ENCODE measurements around the gene TMEM232. TPM values are rescaled to one million over a fixed set of nuclear protein-coding genes. Genes with fewer than 3 reads are reported as not detected.

The TMEM232 gene
- total RNA-seq, 2 experiments from 2014 or later: 1.5 to 2.9 TPM

DNA sequence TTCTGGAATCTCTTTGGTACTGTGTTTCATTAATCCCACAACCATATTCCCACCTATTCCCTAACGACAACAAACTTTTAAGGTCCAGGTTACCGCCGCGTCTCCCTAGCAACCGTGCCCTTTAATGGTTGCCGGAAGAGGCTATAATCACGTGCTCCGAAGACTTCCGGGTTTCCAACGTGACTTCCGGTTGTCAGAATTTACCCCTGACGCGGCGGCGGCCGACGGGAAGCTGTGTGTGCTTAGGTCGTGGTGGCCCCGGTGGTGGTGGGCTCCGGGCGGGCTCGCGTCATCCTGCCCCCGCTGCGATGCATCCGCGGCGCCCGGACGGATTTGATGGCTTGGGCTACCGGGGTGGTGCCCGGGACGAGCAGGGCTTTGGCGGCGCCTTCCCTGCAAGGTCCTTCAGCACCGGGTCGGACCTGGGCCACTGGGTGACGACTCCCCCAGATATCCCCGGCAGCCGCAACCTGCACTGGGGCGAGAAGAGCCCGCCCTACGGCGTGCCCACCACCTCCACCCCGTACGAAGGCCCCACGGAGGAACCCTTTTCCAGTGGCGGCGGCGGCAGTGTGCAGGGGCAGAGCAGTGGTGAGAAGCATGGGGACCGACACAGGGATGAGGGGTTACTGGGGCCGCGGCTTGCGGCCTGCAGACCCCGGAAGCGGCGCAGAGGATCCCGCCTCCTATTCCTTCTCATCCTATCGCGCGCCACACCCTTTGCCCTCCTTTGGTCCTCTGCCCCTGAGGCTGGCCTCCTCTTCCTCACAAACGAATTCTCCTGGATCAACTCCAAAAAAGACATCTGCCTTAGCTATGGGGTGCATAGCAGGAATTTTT lies 12.6 kb upstream of the TMEM232 start, which contains the start of gene SLC25A46:
TSS of gene SLC25A46 (plus strand) at position 196 of the 840 bp plus-strand sequence. CDS start at position 309, 113 bp downstream.
- no peaks in the 10 kb centered on the region for H3K9me3 ChIP-seq (ENCODE audit: low read length)
- H3K9me2 ChIP-seq (ENCODE audit: insufficient read depth, low read length): no peaks in the 10 kb centered on the region
- H3K4me2 ChIP-seq (ENCODE audit: low read length): peak within 1 kb of the TSS; percentile 87
- POLR2A ChIA-PET: interaction anchor here (0.7 to 1.3 kb wide), 4 partner anchors 10 to 355 kb away, joined by 3 to 5 read pairs (median 4); partner anchors contain the start of gene WDR36
- no peak for TF ChIP-seq EZH2phosphoT487 (IDR thresholded peaks at IDR 0.05; ENCODE audit: borderline replicate concordance, low read depth, low read length)
- TF ChIP-seq, protein P1, sequence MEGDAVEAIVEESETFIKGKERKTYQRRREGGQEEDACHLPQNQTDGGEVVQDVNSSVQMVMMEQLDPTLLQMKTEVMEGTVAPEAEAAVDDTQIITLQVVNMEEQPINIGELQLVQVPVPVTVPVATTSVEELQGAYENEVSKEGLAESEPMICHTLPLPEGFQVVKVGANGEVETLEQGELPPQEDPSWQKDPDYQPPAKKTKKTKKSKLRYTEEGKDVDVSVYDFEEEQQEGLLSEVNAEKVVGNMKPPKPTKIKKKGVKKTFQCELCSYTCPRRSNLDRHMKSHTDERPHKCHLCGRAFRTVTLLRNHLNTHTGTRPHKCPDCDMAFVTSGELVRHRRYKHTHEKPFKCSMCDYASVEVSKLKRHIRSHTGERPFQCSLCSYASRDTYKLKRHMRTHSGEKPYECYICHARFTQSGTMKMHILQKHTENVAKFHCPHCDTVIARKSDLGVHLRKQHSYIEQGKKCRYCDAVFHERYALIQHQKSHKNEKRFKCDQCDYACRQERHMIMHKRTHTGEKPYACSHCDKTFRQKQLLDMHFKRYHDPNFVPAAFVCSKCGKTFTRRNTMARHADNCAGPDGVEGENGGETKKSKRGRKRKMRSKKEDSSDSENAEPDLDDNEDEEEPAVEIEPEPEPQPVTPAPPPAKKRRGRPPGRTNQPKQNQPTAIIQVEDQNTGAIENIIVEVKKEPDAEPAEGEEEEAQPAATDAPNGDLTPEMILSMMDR (conservative IDR thresholded peaks at IDR 0.05; ENCODE audit: low read length): no peak
- peak within 1 kb of the TSS; percentile 94 for H3K4me3 ChIP-seq (ENCODE audit: low read depth, low read length, poor library complexity, severe bottlenecking)
- peak within 1 kb of the TSS; percentile 99 for H2AFZ ChIP-seq (ENCODE audit: low read length)
- H3K4me1 ChIP-seq (ENCODE audit: insufficient read depth, low read length, poor library complexity, severe bottlenecking): peaks cover 16% of the 10 kb centered on the region
- peak; percentile 92 for DNase-seq (ENCODE audit: low spot score)
- peaks cover 11% of the 10 kb centered on the region for H3K36me3 ChIP-seq (ENCODE audit: insufficient read depth, low read length)
- H4K20me1 ChIP-seq (ENCODE audit: insufficient read depth, low read length): 0 out of 2 replicates have a peak, but pooled peaks cover 3% of the 10 kb centered on the region
- intact Hi-C loops (cut with micrococcal nuclease; ENCODE audit: unreplicated experiment): loop anchor here (1.0 to 10.0 kb wide), 3 partner anchors 353 to 1327 kb away; partner anchors contain the start of gene WDR36
- BruUV-seq (replicated peaks): no TSS peak
- CTCF ChIA-PET (ENCODE audit: unreplicated experiment): no interaction called here
- H3K79me2 ChIP-seq (ENCODE audit: insufficient read depth, low read depth, low read length): peaks cover 31% of the 10 kb centered on the region
- H3K27ac ChIP-seq (ENCODE audit: low read depth, low read length, poor library complexity, severe bottlenecking): peak within 1 kb of the TSS; percentile 66

DNA sequence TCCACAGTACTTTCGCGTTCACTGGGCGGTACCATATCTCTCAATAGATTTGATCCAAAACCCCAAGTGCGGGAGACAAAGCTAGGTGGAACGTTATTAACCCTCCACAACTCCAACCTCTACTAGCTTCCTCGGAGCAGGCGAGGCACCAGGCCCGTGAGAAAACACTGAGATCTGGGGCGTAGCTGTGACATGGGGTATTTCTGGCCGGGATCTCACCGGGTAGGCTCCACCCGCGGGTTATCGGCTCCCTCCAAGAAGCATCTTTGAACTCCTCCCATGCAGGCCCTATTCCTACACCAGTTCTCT lies 12.0 kb upstream of the TMEM232 start:
- Histone ChIP-seq H3K79me2 (ENCODE audit: insufficient read depth, low read depth, low read length) (peaks cover 31% of the 10 kb centered on the region), H3K36me3 (ENCODE audit: insufficient read depth, low read length) (peaks cover 6% of the 10 kb centered on the region), H3K4me1 (ENCODE audit: insufficient read depth, low read length, poor library complexity, severe bottlenecking) (peaks cover 16% of the 10 kb centered on the region), H2AFZ (ENCODE audit: low read length) (peak overlapping the region; percentile 99), H3K9me2 (ENCODE audit: insufficient read depth, low read length) (no peaks in the 10 kb centered on the region), H4K20me1 (ENCODE audit: insufficient read depth, low read length) (0 out of 2 replicates have a peak, but pooled peaks cover 3% of the 10 kb centered on the region), H3K4me3 (ENCODE audit: low read depth, low read length, poor library complexity, severe bottlenecking) (peak overlapping the region; percentile 94), H3K9me3 (ENCODE audit: low read length) (no peaks in the 10 kb centered on the region), H3K4me2 (ENCODE audit: low read length) (peak overlapping the region; percentile 87), H3K27ac (ENCODE audit: low read depth, low read length, poor library complexity, severe bottlenecking) (no peak overlapping the region)
- CTCF ChIA-PET (ENCODE audit: unreplicated experiment): no interaction called here
- TSS peak; percentile 81 for BruUV-seq (replicated peaks)
- no peak for DNase-seq (ENCODE audit: low spot score)
- intact Hi-C loops (cut with micrococcal nuclease; ENCODE audit: unreplicated experiment): loop anchor here (5.0 to 10.0 kb wide), 2 partner anchors 1044 to 1326 kb away; no protein-coding TSS in a partner anchor
- TF ChIP-seq, protein P1 (conservative IDR thresholded peaks at IDR 0.05; ENCODE audit: low read length): no peak
- no peak for TF ChIP-seq EZH2phosphoT487 (IDR thresholded peaks at IDR 0.05; ENCODE audit: borderline replicate concordance, low read depth, low read length)
- POLR2A ChIA-PET: interaction anchor here (0.7 to 1.3 kb wide), 4 partner anchors 10 to 356 kb away, joined by 3 to 5 read pairs (median 4); partner anchors contain the start of gene WDR36

All from OCI-LY7 (cell line).